A172 (cell line): ENCODE data around the gene YTHDC2. TPM values are rescaled to one million over a fixed set of nuclear protein-coding genes. Genes with fewer than 3 reads are reported as not detected.
A peak's percentile ranks its signal among the peaks of the same experiment; 100 is the strongest.

Experiments
- DNase-seq: peaks from one replicate; pipeline ENCODE4 v3.0.0-alpha.2; 2015; ENCODE audit warnings: low spot score
- total RNA-seq: library from RNA; depleted of rRNA; stranded (reverse); fragments of >200 nt; shearing (Covaris generic); gene quantifications from 2 replicates; pipeline ENCODE4 v1.2.3, GENCODE V29; 2014

The YTHDC2 gene
- total RNA-seq, 1 experiment from 2014 or later, result 14.8 TPM

- no peak for DNase-seq
Observed at GRCh38 chr5:113520429-113520828, 6.9 kb downstream of the YTHDC2 start.

GRCh38 chr5:113520899-113521298 is 7.4 kb downstream of the YTHDC2 start:
- no peak for DNase-seq

GRCh38 chr5:113523168-113523567 is 9.7 kb downstream of the YTHDC2 start:
- no peak for DNase-seq

GRCh38 chr5:113524927-113525326 is 11.4 kb downstream of the YTHDC2 start:
- DNase-seq, result no peak

GRCh38 chr5:113526421-113526820 is 12.9 kb downstream of the YTHDC2 start:
- no peak for DNase-seq

- DNase-seq, result no peak
Observed at GRCh38 chr5:113527746-113528145, 14.3 kb downstream of the YTHDC2 start.

GRCh38 chr5:113531481-113532159 is 18.1 kb downstream of the YTHDC2 start:
- DNase-seq, result no peak

- DNase-seq, result no peak
Observed at GRCh38 chr5:113538313-113538712, 24.8 kb downstream of the YTHDC2 start.

GRCh38 chr5:113546703-113547183 is 33.2 kb downstream of the YTHDC2 start:
- DNase-seq, result peak; percentile 46

- no peak for DNase-seq
Observed at GRCh38 chr5:113548396-113548795, 34.9 kb downstream of the YTHDC2 start.

- DNase-seq, result no peak
Observed at GRCh38 chr5:113552137-113552536, 38.6 kb downstream of the YTHDC2 start.

- no peak for DNase-seq
Observed at GRCh38 chr5:113552620-113553019, 39.1 kb downstream of the YTHDC2 start.

GRCh38 chr5:113562828-113563400 is 49.4 kb downstream of the YTHDC2 start:
- DNase-seq, result no peak

GRCh38 chr5:113569396-113569795 is 55.9 kb downstream of the YTHDC2 start:
- DNase-seq, result no peak

GRCh38 chr5:113572716-113573115 is 59.2 kb downstream of the YTHDC2 start:
- no peak for DNase-seq

GRCh38 chr5:113574417-113574816 is 60.9 kb downstream of the YTHDC2 start:
- peak; percentile 97 for DNase-seq

GRCh38 chr5:113575074-113575473 is 61.6 kb downstream of the YTHDC2 start:
- no peak for DNase-seq

- no peak for DNase-seq
Observed at GRCh38 chr5:113578091-113578490, 64.6 kb downstream of the YTHDC2 start.

- no peak for DNase-seq
Observed at GRCh38 chr5:113581388-113581787, 67.9 kb downstream of the YTHDC2 start.

- DNase-seq, result no peak
Observed at GRCh38 chr5:113598150-113598549, 84.7 kb downstream of the YTHDC2 start.

- no peak for DNase-seq
Observed at GRCh38 chr5:113598926-113599325, 85.4 kb downstream of the YTHDC2 start.

- DNase-seq, result no peak
Observed at GRCh38 chr5:113600255-113600905, 86.9 kb downstream of the YTHDC2 start.

GRCh38 chr5:113601423-113601822 is 87.9 kb downstream of the YTHDC2 start:
- no peak for DNase-seq
